K562 (cell line): ENCODE data around the gene TMEM217. TPM values are rescaled to one million over a fixed set of nuclear protein-coding genes. Genes with fewer than 3 reads are reported as not detected.

Source experiments
- ASH1L ChIP-seq: fragments of 450-650 bp; IDR thresholded peaks from 2 replicates; pipeline ENCODE4 v1.6.1; 2018; ENCODE audit warnings: borderline replicate concordance, mild to moderate bottlenecking, low read depth; ENCODE audit not compliant: partially characterized antibody
- ATF4 ChIP-seq: fragments of 450-650 bp; formaldehyde crosslinking; IDR thresholded peaks from 2 replicates; pipeline ENCODE4 v1.4.0; 2022; ENCODE audit warnings: mild to moderate bottlenecking, moderate library complexity
- DPF2 ChIP-seq: fragments of 450-650 bp; IDR thresholded peaks from 2 replicates; pipeline ENCODE4 v1.6.1; 2016
- ETV1 ChIP-seq: fragments of 450-650 bp; conservative IDR thresholded peaks from 2 replicates; pipeline ENCODE4 v1.6.1; 2016; ENCODE audit warnings: missing genetic modification characterization, control low read depth, low read depth, missing compliant biosample characterization
- GATA2 ChIP-seq: sonication (generic); formaldehyde crosslinking; IDR thresholded peaks from 2 replicates; pipeline ENCODE4 v1.4.0; 2020; ENCODE audit warnings: mild to moderate bottlenecking, missing genetic modification reagents
- IFI16 ChIP-seq: fragments of 250-450 bp; sonication (Bioruptor Pico); IDR thresholded peaks from 2 replicates; pipeline ENCODE4 v2.1.2; 2022; ENCODE audit warnings: mild to moderate bottlenecking, inconsistent platforms
- IRF2 ChIP-seq: sonication (generic); formaldehyde crosslinking; IDR thresholded peaks from 2 replicates; pipeline ENCODE4 v1.8.1; 2022; ENCODE audit warnings: mild to moderate bottlenecking, missing genetic modification reagents
- NFYB ChIP-seq: IDR thresholded peaks from 2 replicates; pipeline ENCODE4 v1.6.1; 2011; ENCODE audit warnings: mild to moderate bottlenecking, moderate library complexity; ENCODE audit not compliant: insufficient read length; ENCODE audit errors: extremely low read depth
- POLR3G ChIP-seq: IDR thresholded peaks from 2 replicates; pipeline ENCODE4 v1.6.1; 2011; ENCODE audit not compliant: insufficient read length, insufficient replicate concordance; ENCODE audit errors: extremely low read depth
- PURB ChIP-seq: sonication (generic); formaldehyde crosslinking; IDR thresholded peaks from 2 replicates; pipeline ENCODE4 v1.9.0; 2021; ENCODE audit warnings: low read depth, mild to moderate bottlenecking, missing genetic modification reagents
- SMARCA4 ChIP-seq: fragments of 450-650 bp; IDR thresholded peaks from 2 replicates; pipeline ENCODE4 v1.6.1; 2016
- SOX6 ChIP-seq: fragments of 450-650 bp; IDR thresholded peaks from 2 replicates; pipeline ENCODE4 v1.6.1; 2014; ENCODE audit warnings: mild to moderate bottlenecking
- TFAM ChIP-seq: fragments of 250-450 bp; sonication (Bioruptor Pico); conservative IDR thresholded peaks from 2 replicates; pipeline ENCODE4 v1.5.0; 2021; ENCODE audit warnings: mild to moderate bottlenecking, moderate library complexity
- TGIF2 ChIP-seq: sonication (generic); formaldehyde crosslinking; IDR thresholded peaks from 2 replicates; pipeline ENCODE4 v1.8.1; 2022; ENCODE audit warnings: mild to moderate bottlenecking, missing genetic modification reagents, moderate library complexity
- WHSC1 ChIP-seq: IDR thresholded peaks from one replicate; pipeline ENCODE4 v1.6.1; 2012; ENCODE audit warnings: low read length, control low read depth, inconsistent platforms
- ZEB2 ChIP-seq: fragments of 450-650 bp; IDR thresholded peaks from 2 replicates; pipeline ENCODE4 v1.6.1; 2016
- ZKSCAN1 ChIP-seq: fragments of 150-350 bp; IDR thresholded peaks from 2 replicates; pipeline ENCODE4 v1.6.1; 2016; ENCODE audit warnings: low read depth, low read length
- ZNF24 ChIP-seq: fragments of 450-650 bp; IDR thresholded peaks from 2 replicates; pipeline ENCODE4 v1.6.1; 2016
- ZNF274 ChIP-seq: IDR thresholded peaks from 2 replicates; pipeline ENCODE4 v1.6.1; 2011; ENCODE audit warnings: low read depth, mild to moderate bottlenecking, low read length, moderate library complexity, borderline replicate concordance
- ZNF584 ChIP-seq: fragments of 200-800 bp; sonication (Bioruptor generic); IDR thresholded peaks from 2 replicates; pipeline ENCODE4 v1.6.1; 2016; ENCODE audit warnings: low read depth, mild to moderate bottlenecking, missing genetic modification characterization, missing compliant biosample characterization
- ZNF639 ChIP-seq, 2 experiments: fragments of 200-800 bp in 1 of 2; sonication (Bioruptor generic) in 1 of 2; sonication (generic) in 1 of 2; formaldehyde crosslinking in 1 of 2; IDR thresholded peaks in 1 of 2; conservative IDR thresholded peaks in 1 of 2; 2 replicates each; pipeline versions ENCODE4 v1.5.0 to v1.6.1; 2016 to 2020; ENCODE audit warnings: missing compliant biosample characterization in 1 of 2, missing genetic modification characterization in 1 of 2, missing genetic modification reagents in 1 of 2
- polyA plus RNA-seq, 8 experiments: library from polyadenylated mRNA; depleted of rRNA in 4 of 8; stranded (reverse) in 5 of 8; unstranded in 3 of 8; fragments of >200 nt; fragmentation: Nextera tagmentation in 2 of 8; fragmentation: Illumina TruSeq in 1 of 8; extraction: Ambion mirVana in 2 of 8; extraction: Trizol in 1 of 8; gene quantifications; 2 replicates each; pipeline versions ENCODE4 v1.2.1 to v1.2.3, GENCODE V29; 2011 to 2014; ENCODE audit warnings: inconsistent platforms in 1 of 8, missing spikeins in 1 of 8
- total RNA-seq, 7 experiments: library from RNA; depleted of rRNA in 6 of 7; stranded (reverse); fragments of >200 nt in 6 of 7; fragmentation: Illumina TruSeq in 2 of 7; extraction: Trizol in 2 of 7; gene quantifications; 2 replicates each; pipeline versions ENCODE4 v1.2.1 to v1.2.3, GENCODE V29; 2011 to 2021; ENCODE audit warnings: low replicate concordance in 1 of 7
- TF ChIP-seq, protein P1 (sequence below): sonication (generic); formaldehyde crosslinking; IDR thresholded peaks from 2 replicates; pipeline ENCODE4 v1.8.0; 2022; ENCODE audit warnings: missing genetic modification reagents, mild to moderate bottlenecking, moderate library complexity, borderline replicate concordance
- TF ChIP-seq, protein P2 (sequence below): sonication (generic); formaldehyde crosslinking; IDR thresholded peaks from 2 replicates; pipeline ENCODE4 v1.8.1; 2023; ENCODE audit warnings: mild to moderate bottlenecking, missing genetic modification reagents, moderate library complexity
- TF ChIP-seq, protein P3 (sequence below), 2 experiments: IDR thresholded peaks; 2 replicates each; pipeline ENCODE4 v1.6.1; 2011; ENCODE audit warnings: borderline replicate concordance in 1 of 2, control low read depth in 1 of 2, low read depth in 1 of 2, low read length in 1 of 2, mild to moderate bottlenecking in 1 of 2, mixed read lengths in 1 of 2, moderate library complexity in 1 of 2; ENCODE audit not compliant: insufficient read depth in 1 of 2, insufficient read length in 1 of 2, poor library complexity in 1 of 2, severe bottlenecking in 1 of 2; ENCODE audit errors: extremely low read depth in 1 of 2

TMEM217 gene
- total and polyA plus RNA-seq, 9 of the 15 experiments (the other 6 are each of a cell fraction or from before 2014, with no cell fraction given): 1.3 to 8.0 (median 1.9) TPM

GRCh38 chr6:37242429-37243052 lies 15.4 kb downstream of the TMEM217 start (continued):
- TF ChIP-seq NFYB: peak; percentile 48
- TF ChIP-seq ZNF639 (CRISPR knock-in tag; conservative IDR thresholded peaks at IDR 0.05 in 1 of 2, IDR thresholded peaks at IDR 0.05 in 1 of 2): peak in 1 of 2 experiments; percentile 19; a peak in 1 of 4 replicates
- peak; percentile 61; the same call in 1 of the 2 replicates for TF ChIP-seq SMARCA4
- no peak for TF ChIP-seq ZKSCAN1
- TF ChIP-seq ZNF24: no peak
- TF ChIP-seq, protein P1, sequence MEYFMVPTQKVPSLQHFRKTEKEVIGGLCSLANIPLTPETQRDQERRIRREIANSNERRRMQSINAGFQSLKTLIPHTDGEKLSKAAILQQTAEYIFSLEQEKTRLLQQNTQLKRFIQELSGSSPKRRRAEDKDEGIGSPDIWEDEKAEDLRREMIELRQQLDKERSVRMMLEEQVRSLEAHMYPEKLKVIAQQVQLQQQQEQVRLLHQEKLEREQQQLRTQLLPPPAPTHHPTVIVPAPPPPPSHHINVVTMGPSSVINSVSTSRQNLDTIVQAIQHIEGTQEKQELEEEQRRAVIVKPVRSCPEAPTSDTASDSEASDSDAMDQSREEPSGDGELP (CRISPR knock-in tag): peak; percentile 49; the same call in 1 of the 2 replicates
- peak; percentile 42; the same call in 1 of the 2 replicates for TF ChIP-seq ETV1 (tag)
- TF ChIP-seq ZNF274: no peak
- TF ChIP-seq WHSC1: no peak
- TF ChIP-seq ZNF584 (CRISPR knock-in tag): peak; percentile 50
- TF ChIP-seq, protein P2, sequence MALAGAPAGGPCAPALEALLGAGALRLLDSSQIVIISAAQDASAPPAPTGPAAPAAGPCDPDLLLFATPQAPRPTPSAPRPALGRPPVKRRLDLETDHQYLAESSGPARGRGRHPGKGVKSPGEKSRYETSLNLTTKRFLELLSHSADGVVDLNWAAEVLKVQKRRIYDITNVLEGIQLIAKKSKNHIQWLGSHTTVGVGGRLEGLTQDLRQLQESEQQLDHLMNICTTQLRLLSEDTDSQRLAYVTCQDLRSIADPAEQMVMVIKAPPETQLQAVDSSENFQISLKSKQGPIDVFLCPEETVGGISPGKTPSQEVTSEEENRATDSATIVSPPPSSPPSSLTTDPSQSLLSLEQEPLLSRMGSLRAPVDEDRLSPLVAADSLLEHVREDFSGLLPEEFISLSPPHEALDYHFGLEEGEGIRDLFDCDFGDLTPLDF: no peak
- no peak for TF ChIP-seq GATA2 (CRISPR knock-in tag)
- peak; percentile 64; the same call in 1 of the 2 replicates for TF ChIP-seq DPF2
- no peak for TF ChIP-seq POLR3G
- no peak for TF ChIP-seq PURB (CRISPR knock-in tag)
- TF ChIP-seq IRF2 (CRISPR knock-in tag): no peak
- TF ChIP-seq, protein P3, sequence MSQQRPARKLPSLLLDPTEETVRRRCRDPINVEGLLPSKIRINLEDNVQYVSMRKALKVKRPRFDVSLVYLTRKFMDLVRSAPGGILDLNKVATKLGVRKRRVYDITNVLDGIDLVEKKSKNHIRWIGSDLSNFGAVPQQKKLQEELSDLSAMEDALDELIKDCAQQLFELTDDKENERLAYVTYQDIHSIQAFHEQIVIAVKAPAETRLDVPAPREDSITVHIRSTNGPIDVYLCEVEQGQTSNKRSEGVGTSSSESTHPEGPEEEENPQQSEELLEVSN (IDR thresholded peaks at IDR 0.05; ENCODE audit: borderline replicate concordance in 1 of 2, extremely low read depth in 1 of 2, insufficient read depth in 1 of 2, insufficient read length in 1 of 2, low read depth in 1 of 2, low read length in 1 of 2, poor library complexity in 1 of 2, severe bottlenecking in 1 of 2): no peak
- no peak for TF ChIP-seq IFI16 (CRISPR knock-in tag)
- TF ChIP-seq ZEB2: peak; percentile 57; the same call in 1 of the 2 replicates
- no peak for TF ChIP-seq TGIF2
- TF ChIP-seq ATF4 (CRISPR knock-in tag): no peak; the same call in 1 of the 2 replicates
- no peak for TF ChIP-seq SOX6
- TF ChIP-seq TFAM (CRISPR knock-in tag): no peak
- TF ChIP-seq ASH1L: no peak
